Hematopoietic multipotent progenitor cell treated with erythropoietin and hydrocortisone succinate and interleukin-3 and kit ligand, for 8 days (in vitro differentiated cells): ENCODE data around the gene LPO.

Experiments
- DNase-seq: peaks from one replicate; pipeline ENCODE4 v3.0.0-alpha.2; 2015

LPO gene

GRCh38 chr17:58238147-58238634 is at the start of gene LPO:
Gene LPO, plus strand, starts transcription at chr17:58238584. Its CDS starts 4,396 bp downstream, at chr17:58242980.
- DNase-seq = no peak

DNA sequence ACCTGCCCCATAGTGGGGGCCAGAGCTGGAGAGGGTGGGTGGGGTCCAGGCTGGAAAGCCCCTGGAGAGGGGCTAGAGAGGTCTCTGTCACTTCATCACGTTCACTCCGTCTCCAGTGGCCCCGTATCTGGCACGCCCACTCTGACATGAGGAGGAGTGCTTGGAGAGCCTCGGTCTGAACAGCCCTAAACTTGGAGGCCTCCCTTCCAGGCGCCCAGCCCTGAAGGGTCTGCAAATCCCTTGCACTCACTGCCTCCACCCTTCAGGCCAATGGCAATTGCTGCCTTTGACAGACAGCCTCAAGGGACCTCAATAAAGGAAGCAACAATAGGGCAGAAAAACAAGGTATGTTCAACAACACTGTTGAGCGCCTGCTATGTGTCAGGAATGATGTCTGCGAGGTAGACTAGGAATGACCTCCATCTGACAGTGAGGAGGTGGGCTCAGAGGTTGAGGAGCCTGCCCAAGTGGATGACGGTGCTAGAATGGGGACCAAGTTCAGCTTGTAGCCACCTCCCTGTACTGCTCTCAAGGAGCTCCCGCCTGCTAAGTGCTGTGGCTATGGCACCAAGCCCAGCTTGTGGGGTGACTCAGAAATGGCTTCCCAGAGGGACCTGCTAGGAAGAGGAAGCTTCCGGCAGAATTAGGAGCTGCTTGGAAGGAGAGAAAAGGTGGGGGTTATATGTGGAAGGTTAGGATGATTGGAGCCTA is 48.8 kb upstream of the LPO start:
- peak; percentile 74 for DNase-seq

DNA sequence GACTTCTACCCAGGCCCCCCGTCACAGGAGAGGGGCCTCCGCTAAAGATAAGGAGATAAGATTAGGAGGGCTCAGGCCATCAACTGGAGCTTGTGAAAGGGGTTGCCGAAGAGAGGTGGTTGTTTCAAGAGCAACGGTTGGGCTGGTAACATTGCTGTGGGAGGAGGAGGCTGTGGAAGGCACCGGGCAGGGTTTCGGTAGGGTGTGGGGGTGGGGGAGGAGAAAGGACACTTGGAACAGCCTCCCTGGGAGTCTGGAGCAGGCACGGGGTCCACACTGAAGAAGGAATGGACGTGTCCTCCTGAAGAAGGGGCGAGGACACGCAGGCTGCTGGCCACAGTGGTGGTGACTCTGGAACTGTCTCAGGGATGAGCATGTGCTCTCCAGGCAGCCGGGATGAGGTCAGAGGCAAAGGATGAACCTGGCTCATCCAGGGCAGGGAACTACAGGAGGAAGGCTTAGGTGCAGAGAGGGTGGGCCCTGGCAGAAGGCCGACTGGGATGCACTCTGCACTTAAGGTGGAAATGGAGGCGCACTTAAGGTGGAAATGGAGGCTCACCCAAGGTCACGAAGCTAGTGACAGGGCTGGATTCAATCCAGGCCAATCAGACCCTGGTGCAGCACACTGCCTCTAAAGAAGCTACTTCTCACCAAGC is 47.0 kb upstream of the LPO start:
- DNase-seq = no peak

DNA sequence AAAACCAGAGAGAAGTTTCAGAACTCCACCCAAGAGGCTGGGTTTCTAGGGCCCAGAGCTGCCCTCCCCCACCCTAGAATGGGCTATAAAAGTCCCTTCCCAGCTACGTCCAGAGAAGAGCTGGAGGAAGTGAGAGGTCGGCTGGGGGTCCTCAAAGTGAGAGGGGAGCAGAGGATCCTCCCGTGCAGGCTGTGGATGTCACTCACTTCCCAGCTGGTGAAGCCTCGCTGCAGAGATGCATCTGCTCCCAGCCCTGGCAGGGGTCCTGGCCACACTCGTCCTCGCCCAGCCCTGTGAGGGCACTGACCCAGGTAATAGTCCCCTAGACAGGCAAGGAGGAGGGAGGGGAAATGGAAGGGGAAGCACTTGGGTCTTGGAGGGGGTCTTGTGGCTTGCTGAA is 45.8 kb upstream of the LPO start, which contains the start of gene EPX:
Gene EPX (plus strand): TSS at position 115 of the 400 bp plus-strand sequence. CDS start 121 bp downstream, at position 236.
- DNase-seq = no peak

DNA sequence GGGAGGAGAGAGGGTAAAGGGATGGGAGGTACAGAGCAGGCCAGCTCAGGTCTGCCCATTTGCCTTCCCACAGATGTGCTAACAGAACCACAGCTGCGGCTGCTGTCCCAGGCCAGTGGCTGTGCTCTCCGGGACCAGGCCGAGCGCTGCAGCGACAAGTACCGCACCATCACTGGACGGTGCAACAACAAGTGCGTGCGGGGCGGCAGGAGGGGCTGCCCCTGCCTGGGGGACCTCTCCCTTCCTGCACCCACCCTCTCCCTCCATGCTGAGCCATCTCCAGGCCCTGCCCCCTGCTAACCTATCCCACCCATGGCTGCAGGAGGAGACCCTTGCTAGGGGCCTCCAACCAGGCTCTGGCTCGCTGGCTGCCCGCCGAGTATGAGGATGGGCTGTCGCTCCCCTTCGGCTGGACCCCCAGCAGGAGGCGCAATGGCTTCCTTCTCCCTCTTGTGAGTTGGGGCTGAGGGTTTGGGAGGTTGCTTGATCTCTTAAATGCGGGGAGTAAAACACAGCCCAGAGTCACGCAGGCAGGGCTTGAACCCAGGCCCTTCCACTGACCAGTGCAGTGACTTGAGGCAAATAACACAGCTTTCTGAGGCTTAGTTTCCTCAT is 44.6 kb upstream of the LPO start:
- DNase-seq = no peak

DNA sequence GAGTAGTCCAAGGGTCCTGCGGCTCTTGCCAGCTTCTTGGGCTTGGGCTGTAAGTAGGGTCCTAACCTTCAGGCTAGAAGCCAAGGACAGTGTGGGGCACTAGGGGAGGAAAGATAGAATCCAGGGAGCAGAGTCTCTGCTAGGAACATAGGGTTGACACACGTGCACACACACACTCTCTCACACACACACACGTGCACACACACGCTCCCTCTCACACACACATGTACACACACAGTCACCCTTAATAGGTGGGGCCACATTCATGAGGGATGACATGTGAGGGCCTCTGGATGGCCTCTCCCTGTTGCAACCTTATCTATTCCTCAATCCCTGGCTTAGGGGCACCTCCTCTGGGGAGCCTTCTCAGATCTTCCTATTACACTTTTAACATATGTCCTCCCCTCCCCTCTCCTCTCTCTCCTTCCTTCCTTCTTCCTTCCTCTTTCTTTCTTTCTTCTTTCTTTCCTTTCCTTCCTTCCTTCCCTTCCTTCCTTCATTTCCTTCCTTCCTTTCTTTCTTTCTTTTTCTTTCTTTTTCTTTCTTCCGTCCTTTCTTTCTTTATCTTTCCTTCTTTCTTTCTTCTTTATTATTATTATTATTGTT is 42.8 kb upstream of the LPO start:
- DNase-seq = peak; percentile 47

DNA sequence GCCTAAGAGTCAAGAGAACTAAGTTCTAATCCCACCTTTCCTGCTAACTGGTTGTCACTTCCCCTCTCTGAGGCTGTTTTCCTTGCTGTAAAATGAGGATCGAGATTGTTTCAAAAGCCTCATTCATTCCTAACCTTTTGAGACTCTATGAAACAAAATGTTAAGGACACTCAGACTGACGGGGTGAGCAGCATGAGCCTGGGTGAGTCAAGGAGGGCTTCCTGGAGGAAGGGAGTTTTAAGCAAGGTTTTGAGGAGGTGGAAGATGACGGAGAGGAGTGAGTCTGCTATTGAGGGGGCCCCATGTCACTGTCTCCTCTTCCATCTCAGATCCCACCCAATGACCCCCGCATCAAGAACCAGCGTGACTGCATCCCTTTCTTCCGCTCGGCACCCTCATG is 41.8 kb upstream of the LPO start:
- DNase-seq = no peak

DNA sequence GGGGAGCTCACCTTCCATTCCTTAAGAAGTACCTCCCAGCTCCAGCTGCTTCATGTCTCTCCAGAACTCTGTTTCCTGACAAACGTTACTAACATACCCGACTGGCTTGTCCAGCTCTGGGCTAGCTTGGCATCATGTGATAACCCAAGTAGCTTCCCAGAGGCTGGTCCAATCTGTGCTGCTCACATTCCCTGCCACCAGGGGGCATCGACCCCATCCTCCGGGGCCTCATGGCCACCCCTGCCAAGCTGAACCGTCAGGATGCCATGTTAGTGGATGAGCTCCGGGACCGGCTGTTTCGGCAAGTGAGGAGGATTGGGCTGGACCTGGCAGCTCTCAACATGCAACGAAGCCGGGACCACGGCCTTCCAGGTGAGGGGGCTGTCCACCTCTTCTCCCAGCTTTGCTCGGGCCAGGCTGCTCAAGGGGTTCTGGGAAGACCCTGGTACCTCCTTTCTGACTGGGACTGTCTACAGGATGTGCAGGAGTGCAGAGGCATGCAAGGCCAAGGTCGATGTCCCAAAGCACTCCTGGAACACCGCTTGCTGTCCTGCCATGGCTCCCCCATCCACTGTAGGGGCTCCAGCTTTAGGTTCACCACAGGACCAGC is 38.3 kb upstream of the LPO start:
- DNase-seq = peak; percentile 70

- DNase-seq = no peak
These were observed 35.5 kb upstream of the LPO start for GRCh38 chr17:58202859-58203258.

GRCh38 chr17:58204796-58205195 is 33.6 kb upstream of the LPO start:
- no peak for DNase-seq

- DNase-seq = no peak
These were observed 32.4 kb upstream of the LPO start for GRCh38 chr17:58205936-58206335.

- no peak for DNase-seq
These were observed 30.9 kb upstream of the LPO start for GRCh38 chr17:58207451-58207850.

DNA sequence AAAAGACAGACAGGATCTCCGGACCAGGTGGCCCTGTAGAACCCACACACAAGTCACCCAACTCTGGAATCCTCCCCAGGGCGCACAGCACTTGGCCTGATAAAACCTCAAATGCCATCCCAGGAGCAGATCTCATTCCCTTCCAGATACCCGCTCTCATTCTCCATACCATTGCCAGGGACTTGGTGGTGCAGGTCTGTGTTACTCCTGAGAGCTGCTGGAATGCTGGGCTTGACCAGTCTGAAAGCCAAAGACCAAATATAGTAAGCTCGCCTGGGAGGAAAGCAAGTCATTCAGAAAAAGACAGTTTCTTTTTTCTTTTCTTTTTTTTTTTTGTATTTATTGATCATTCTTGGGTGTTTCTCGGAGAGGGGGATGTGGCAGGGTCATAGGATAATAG is 30.0 kb upstream of the LPO start:
- no peak for DNase-seq

GRCh38 chr17:58210922-58211321 is 27.5 kb upstream of the LPO start:
- no peak for DNase-seq

DNA sequence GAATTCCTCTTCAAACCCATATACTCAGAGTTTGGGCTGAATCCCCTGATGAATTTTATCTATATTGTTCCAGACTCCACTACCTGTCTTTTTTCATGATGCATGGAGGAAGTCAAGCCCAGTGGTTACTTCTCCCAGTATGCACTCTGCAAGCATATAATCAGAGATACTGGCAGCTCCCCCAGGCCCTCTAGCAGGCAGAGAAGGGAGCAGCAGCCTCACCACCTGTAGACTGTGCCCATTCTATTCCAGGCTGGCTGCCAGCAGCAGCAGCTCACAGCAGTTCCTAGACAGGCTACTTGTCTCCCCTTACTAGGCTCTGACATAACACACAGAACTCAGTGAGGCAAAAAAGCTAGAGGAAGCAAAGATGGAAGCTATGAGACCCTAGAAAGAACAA is 22.7 kb upstream of the LPO start:
- DNase-seq = peak; percentile 75

DNA sequence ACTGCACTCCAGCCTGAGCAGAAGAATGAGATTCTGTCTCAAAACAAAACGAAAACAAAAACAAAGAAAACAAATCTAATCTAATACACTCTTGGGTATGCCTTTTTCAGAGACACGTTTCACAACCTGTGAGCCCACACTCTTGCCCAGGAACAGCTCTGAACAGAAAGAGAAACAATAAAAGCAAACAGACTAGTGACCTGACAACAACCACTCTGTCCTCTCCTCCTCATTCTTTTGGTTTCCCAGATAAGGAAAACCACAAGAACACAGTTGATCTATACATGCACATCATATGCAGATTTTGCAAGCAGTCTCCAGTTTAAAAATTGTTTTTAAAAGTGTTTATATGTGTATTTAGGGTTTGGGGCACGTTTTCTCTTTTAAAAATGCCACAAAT is 20.6 kb upstream of the LPO start:
- peak; percentile 83 for DNase-seq

DNA sequence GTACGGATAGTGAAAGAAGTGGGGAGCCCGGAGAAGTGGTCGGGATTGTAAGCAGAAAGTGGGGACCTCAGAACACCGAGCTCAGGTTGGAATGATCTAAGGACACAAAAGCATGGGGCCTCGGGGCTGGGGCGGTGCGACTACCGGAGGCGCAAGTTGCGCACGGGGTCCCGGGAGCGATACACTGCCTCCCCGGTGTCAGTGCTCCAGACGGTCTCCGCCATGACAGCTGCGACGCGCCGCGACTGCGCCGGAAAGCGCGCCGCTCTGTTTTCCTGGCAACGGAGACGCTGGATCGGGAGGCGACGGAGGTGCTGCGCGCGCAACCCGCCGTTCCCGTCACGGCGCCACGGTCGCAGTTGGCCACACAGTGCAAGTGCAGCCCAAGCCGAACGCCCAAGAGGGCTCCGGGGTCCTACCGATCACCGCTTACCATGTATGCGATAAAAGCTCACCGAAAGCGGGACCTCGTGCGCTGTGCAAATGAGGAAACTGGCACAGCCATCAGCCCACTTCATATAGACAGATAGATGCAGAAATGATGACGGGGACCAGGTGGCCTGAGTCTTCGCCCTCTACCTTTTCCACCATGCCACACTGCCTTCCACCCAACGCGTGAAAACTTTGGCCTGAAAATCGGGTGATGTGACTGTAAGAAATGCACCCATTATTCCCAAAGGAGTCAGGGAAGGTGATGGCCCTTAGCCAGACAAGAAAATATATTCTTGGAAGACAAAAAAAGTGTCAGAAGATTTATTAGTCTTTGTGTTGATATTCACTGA is 19.2 kb upstream of the LPO start, which contains the start of gene MKS1:
Gene MKS1 (minus strand): TSS at position 249 of the 782 bp plus-strand sequence. CDS start 25 bp downstream, at position 224.
- peak; percentile 93 for DNase-seq

GRCh38 chr17:58219789-58220183 is 18.6 kb upstream of the LPO start:
- no peak for DNase-seq

DNA sequence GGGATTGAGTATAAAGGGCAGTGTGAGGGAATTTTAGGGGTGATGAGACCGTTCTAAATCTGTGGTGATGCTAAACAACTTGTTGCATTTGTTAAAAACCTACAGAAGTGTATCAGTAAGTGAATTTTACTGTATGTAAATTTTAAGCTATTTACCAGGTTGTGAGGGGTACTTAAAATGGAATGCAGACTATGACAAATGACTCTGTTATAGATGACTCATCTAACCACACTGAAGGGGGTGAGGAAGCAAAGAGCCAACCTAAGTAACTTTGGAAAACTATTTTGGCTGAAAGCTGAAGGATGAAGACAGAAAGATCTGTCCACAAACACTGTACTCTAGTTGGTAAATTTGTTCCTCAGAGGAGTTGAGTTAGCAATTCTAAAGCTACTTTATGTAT is 14.1 kb upstream of the LPO start:
- no peak for DNase-seq

GRCh38 chr17:58227733-58228132 is 10.7 kb upstream of the LPO start:
- DNase-seq = no peak

DNA sequence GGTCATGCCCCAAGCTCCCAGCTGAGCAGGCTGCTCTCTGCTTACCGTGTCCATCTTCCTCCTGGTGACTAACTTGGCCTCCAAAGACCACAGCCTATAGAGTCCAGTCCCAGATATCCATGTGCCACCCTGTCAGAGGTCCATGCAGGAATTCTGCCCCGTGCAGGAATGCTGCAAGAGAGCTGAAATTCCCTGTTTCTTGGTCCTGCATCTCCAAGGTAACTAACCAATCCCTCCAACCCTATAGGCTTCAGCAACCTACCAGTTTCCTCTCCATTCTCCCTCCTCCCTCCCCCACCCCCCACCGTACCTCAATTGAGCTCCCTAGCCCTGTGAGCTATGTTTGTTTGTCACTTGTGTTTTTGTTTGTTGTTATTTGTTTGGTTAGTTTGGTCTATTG is 9.7 kb upstream of the LPO start:
- no peak for DNase-seq

- no peak for DNase-seq
These were observed 9.0 kb upstream of the LPO start for GRCh38 chr17:58229384-58229783.
